IMR-90 (cell line): ENCODE data around the gene DCN. TPM values are rescaled to one million over a fixed set of nuclear protein-coding genes. Genes with fewer than 3 reads are reported as not detected.
A peak's percentile ranks its signal among the peaks of the same experiment; 100 is the strongest.

ENCODE experiments used
- ATAC-seq: fragments of 200-7000 bp; cut with Tn5 transposase; 2 replicates; pipeline ENCODE4 v1.9.1; 2020; ENCODE audit warnings: low read depth, mild to moderate bottlenecking, moderate library complexity
- BruUV-seq: library from RNA; stranded (reverse); fragments of 400-500 nt; replicated peaks from 2 replicates; lab custom pipeline; 2021; lab: Mats Ljungman, UMichigan
- CTCF ChIA-PET: fragments of 300-600 bp; formaldehyde crosslinking; extraction: SDS; loops from one replicate; lab custom pipeline; 2021; ENCODE audit warnings: antibody characterized with exemption; lab: Yijun Ruan, JAX
- POLR2A ChIA-PET: fragments of 300-600 bp; sonication (Branson Sonifier 250); formaldehyde crosslinking; loops from one replicate; lab custom pipeline; 2022; ENCODE audit warnings: antibody characterized with exemption; ENCODE audit not compliant: unreplicated experiment; lab: Charles Lee
- DNase-seq: peaks from one replicate; pipeline ENCODE4 v3.0.0; 2013
- H2AFZ ChIP-seq: replicated peaks from 2 replicates; pipeline ENCODE3; 2013; ENCODE audit warnings: low read length, mild to moderate bottlenecking; ENCODE audit not compliant: poor library complexity
- H2AK5ac ChIP-seq: 2 replicates; pipeline ENCODE4 v1.6.1; 2013; ENCODE audit warnings: low read depth, low read length, inconsistent platforms
- H2AK9ac ChIP-seq: replicated peaks from 2 replicates; pipeline ENCODE3; 2013; ENCODE audit warnings: mild to moderate bottlenecking, low read depth, low read length, moderate library complexity; ENCODE audit not compliant: poor library complexity
- H2BK120ac ChIP-seq: 2 replicates; pipeline ENCODE4 v1.6.1; 2013; ENCODE audit warnings: low read depth, low read length, inconsistent platforms
- H2BK15ac ChIP-seq: 3 replicates; pipeline ENCODE4 v1.6.1; 2013; ENCODE audit warnings: low read depth, low read length, inconsistent platforms
- H2BK20ac ChIP-seq: 2 replicates; pipeline ENCODE4 v1.6.1; 2013; ENCODE audit warnings: low read depth, mild to moderate bottlenecking, inconsistent platforms, low read length, moderate library complexity
- H2BK5ac ChIP-seq: 2 replicates; pipeline ENCODE4 v1.6.1; 2013; ENCODE audit warnings: mild to moderate bottlenecking, low read depth, low read length, inconsistent platforms; ENCODE audit not compliant: poor library complexity, severe bottlenecking
- H3K14ac ChIP-seq: replicated peaks from 2 replicates; pipeline ENCODE4 v1.6.1; 2013; ENCODE audit warnings: low read depth, low read length, inconsistent platforms
- H3K18ac ChIP-seq: 2 replicates; pipeline ENCODE4 v1.6.1; 2013; ENCODE audit warnings: low read depth, low read length, control low read depth
- H3K23ac ChIP-seq: 2 replicates; pipeline ENCODE4 v1.6.1; 2013; ENCODE audit warnings: low read depth, low read length, inconsistent platforms
- H3K27ac ChIP-seq: 2 replicates; pipeline ENCODE4 v1.5.1; 2013; ENCODE audit warnings: mild to moderate bottlenecking, control low read depth, low read length; ENCODE audit not compliant: insufficient read depth
- H3K27me3 ChIP-seq: 2 replicates; pipeline ENCODE4 v1.6.1; 2013; ENCODE audit warnings: low read length; ENCODE audit not compliant: control insufficient read depth, insufficient read depth
- H3K36me3 ChIP-seq: 2 replicates; pipeline ENCODE4 v1.6.1; 2013; ENCODE audit warnings: low read length, mixed read lengths; ENCODE audit not compliant: control insufficient read depth, insufficient read depth
- H3K4ac ChIP-seq: 2 replicates; pipeline ENCODE4 v1.6.1; 2013; ENCODE audit warnings: low read depth, low read length, inconsistent platforms
- H3K4me1 ChIP-seq: 2 replicates; pipeline ENCODE4 v1.6.1; 2013; ENCODE audit warnings: low read length, mixed read lengths; ENCODE audit not compliant: control insufficient read depth, insufficient read depth
- H3K4me2 ChIP-seq: 2 replicates; pipeline ENCODE4 v1.6.1; 2013; ENCODE audit warnings: low read depth, mild to moderate bottlenecking, control low read depth, low read length, moderate library complexity
- H3K4me3 ChIP-seq: 2 replicates; pipeline ENCODE4 v1.5.1; 2013; ENCODE audit warnings: low read depth, mild to moderate bottlenecking, control low read depth, low read length, moderate library complexity; ENCODE audit not compliant: insufficient read depth
- H3K56ac ChIP-seq: 2 replicates; pipeline ENCODE4 v1.6.1; 2013; ENCODE audit warnings: low read length, inconsistent platforms; ENCODE audit not compliant: insufficient read depth; ENCODE audit errors: extremely low read depth
- H3K79me1 ChIP-seq, 2 experiments: 2 replicates each; pipeline ENCODE4 v1.6.1; 2013; ENCODE audit warnings: low read length in 2 of 2, inconsistent platforms in 1 of 2, low read depth in 1 of 2
- H3K9ac ChIP-seq: 2 replicates; pipeline ENCODE4 v1.6.1; 2013; ENCODE audit warnings: low read depth, low read length, control low read depth
- H3K9me1 ChIP-seq: 2 replicates; pipeline ENCODE4 v1.6.1; 2013; ENCODE audit warnings: low read length, inconsistent platforms; ENCODE audit not compliant: insufficient read depth
- H3K9me3 ChIP-seq: 2 replicates; pipeline ENCODE4 v1.6.1; 2013; ENCODE audit warnings: low read length; ENCODE audit not compliant: control insufficient read depth, insufficient read depth
- H4K20me1 ChIP-seq: 2 replicates; pipeline ENCODE4 v1.6.1; 2013; ENCODE audit warnings: low read length, inconsistent platforms; ENCODE audit not compliant: insufficient read depth
- H4K5ac ChIP-seq: 2 replicates; pipeline ENCODE4 v1.6.1; 2013; ENCODE audit warnings: mild to moderate bottlenecking, low read depth, low read length, control low read depth
- H4K8ac ChIP-seq, 2 experiments: 2 replicates each; pipeline ENCODE4 v1.6.1; 2013; ENCODE audit warnings: low read depth in 2 of 2, low read length in 2 of 2, control low read depth in 1 of 2, inconsistent platforms in 1 of 2
- H4K91ac ChIP-seq: 2 replicates; pipeline ENCODE4 v1.6.1; 2013; ENCODE audit warnings: low read depth, low read length, inconsistent platforms; ENCODE audit not compliant: insufficient read depth
- BHLHE40 ChIP-seq: fragments of 150-350 bp; IDR thresholded peaks from 2 replicates; pipeline ENCODE4 v1.6.1; 2016; ENCODE audit warnings: mild to moderate bottlenecking, low read depth, low read length
- CEBPB ChIP-seq: IDR thresholded peaks from 2 replicates; pipeline ENCODE4 v1.6.1; 2012; ENCODE audit warnings: low read depth, low read length, improper control_type of control experiment
- FOS ChIP-seq: fragments of 150-350 bp; IDR thresholded peaks from 2 replicates; pipeline ENCODE4 v1.6.1; 2016; ENCODE audit warnings: low read depth, low read length
- POLR2A ChIP-seq: IDR thresholded peaks from 2 replicates; pipeline ENCODE4 v1.6.1; 2012; ENCODE audit warnings: mild to moderate bottlenecking, low read depth, low read length
- WGBS, 2 experiments: methylation state at CpG; one replicate each; pipeline versions ENCODE4 v1.1.5 to v1.1.7; 2013; ENCODE audit warnings: missing lambda C conversion rate in 2 of 2; ENCODE audit not compliant: insufficient read length in 1 of 2; ENCODE audit errors: extremely low coverage in 2 of 2; 5-methylcytosine and 5-hydroxymethylcytosine counted together
- dilution Hi-C: fragments of 300-500 bp; cut with HindIII; formaldehyde crosslinking; loops from one replicate; pipeline ENCODE4 v1.14.3; 2018; ENCODE audit warnings: low sequenced_read_pairs; ENCODE audit not compliant: unreplicated experiment
- in situ Hi-C: fragments of 300-500 bp; cut with MboI; formaldehyde crosslinking; loops from 3 replicates; pipeline ENCODE4 v1.14.3; 2019; ENCODE audit warnings: low sequenced_read_pairs, inconsistent platforms, mixed read lengths
- intact Hi-C: fragments of 100-400 bp; cut with micrococcal nuclease; formaldehyde crosslinking; loops from 2 replicates; pipeline ENCODE4 v1.10.0; 2022
- polyA plus RNA-seq, 3 experiments: library from polyadenylated mRNA; depleted of rRNA; stranded (reverse); fragments of >200 nt; gene quantifications; 2 replicates each; pipeline ENCODE4 v1.2.3, GENCODE V29; 2012; ENCODE audit warnings: low replicate concordance in 1 of 3
- total RNA-seq: library from RNA; depleted of rRNA; stranded (reverse); fragments of >200 nt; gene quantifications from 2 replicates; pipeline ENCODE4 v1.2.3, GENCODE V29; 2012
- TF ChIP-seq, protein P1 (sequence below): fragments of 150-350 bp; IDR thresholded peaks from 2 replicates; pipeline ENCODE4 v1.6.1; 2016; ENCODE audit warnings: low read depth, mild to moderate bottlenecking, low read length, moderate library complexity, borderline replicate concordance

The DCN gene
- total and polyA plus RNA-seq, 2 of the 4 experiments (the other 2 are of a cell fraction), result 241 to 965 TPM

GRCh38 chr12:91133871-91134270 is 48.7 kb downstream of the DCN start:
- DNase-seq, result peak; percentile 91
- H3K9me1 ChIP-seq, result peaks cover 6% of the 10 kb centered on the region
- peak overlapping the region; percentile 91 for H2BK5ac ChIP-seq
- peak overlapping the region; percentile 86; the same call in 1 of the 2 replicates for H3K23ac ChIP-seq
- no peak overlapping the region for H2AK9ac ChIP-seq
- H4K5ac ChIP-seq, result peak overlapping the region; percentile 95; the same call in 1 of the 2 replicates
- peak overlapping the region; percentile 99 for H2AK5ac ChIP-seq
- no peaks in the 10 kb centered on the region for H4K20me1 ChIP-seq
- H3K4me2 ChIP-seq, result peak overlapping the region; percentile 65; the same call in 1 of the 2 replicates
- no CpG with 5 or more reads among the region's 1 CpG for WGBS, 2 experiments
- H2AFZ ChIP-seq, result no peak overlapping the region
- dilution Hi-C loops, result no loop called here
- H2BK20ac ChIP-seq, result peak overlapping the region; percentile 96
- no peaks in the 10 kb centered on the region for H3K9me3 ChIP-seq
- H3K14ac ChIP-seq, result peak overlapping the region; percentile 93
- no peak overlapping the region for H3K4me3 ChIP-seq
- peaks cover 9% of the 10 kb centered on the region for H3K4me1 ChIP-seq
- H3K27ac ChIP-seq, result peak overlapping the region; percentile 83; the same call in 1 of the 2 replicates
- peak overlapping the region; percentile 98 for H3K18ac ChIP-seq
- peak overlapping the region; percentile 86 for H4K91ac ChIP-seq
- H3K56ac ChIP-seq, result peak overlapping the region; percentile 84; the same call in 1 of the 2 replicates
- H2BK120ac ChIP-seq, result peak overlapping the region; percentile 98
- peak overlapping the region; percentile 93 for H3K4ac ChIP-seq
- H2BK15ac ChIP-seq, result peak overlapping the region; percentile 99
- CTCF ChIA-PET, result no interaction called here
- no peaks in the 10 kb centered on the region for H3K36me3 ChIP-seq
- TF ChIP-seq CEBPB (peak; percentile 64), BHLHE40 (peak; percentile 36; the same call in 1 of the 2 replicates), FOS (peak; percentile 32; the same call in 1 of the 2 replicates), POLR2A (no peak)
- TF ChIP-seq, protein P1, sequence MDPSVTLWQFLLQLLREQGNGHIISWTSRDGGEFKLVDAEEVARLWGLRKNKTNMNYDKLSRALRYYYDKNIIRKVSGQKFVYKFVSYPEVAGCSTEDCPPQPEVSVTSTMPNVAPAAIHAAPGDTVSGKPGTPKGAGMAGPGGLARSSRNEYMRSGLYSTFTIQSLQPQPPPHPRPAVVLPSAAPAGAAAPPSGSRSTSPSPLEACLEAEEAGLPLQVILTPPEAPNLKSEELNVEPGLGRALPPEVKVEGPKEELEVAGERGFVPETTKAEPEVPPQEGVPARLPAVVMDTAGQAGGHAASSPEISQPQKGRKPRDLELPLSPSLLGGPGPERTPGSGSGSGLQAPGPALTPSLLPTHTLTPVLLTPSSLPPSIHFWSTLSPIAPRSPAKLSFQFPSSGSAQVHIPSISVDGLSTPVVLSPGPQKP, result no peak
- no TSS peak for BruUV-seq
- peak overlapping the region in 1 of 2 experiments; percentile 94; a peak in 2 of 4 replicates for H4K8ac ChIP-seq
- intact Hi-C loops, result no loop called here
- POLR2A ChIA-PET, result no interaction called here
- H3K9ac ChIP-seq, result peak overlapping the region; percentile 62; the same call in 1 of the 2 replicates
- peaks cover 0 to 4% of the 10 kb centered on the region in 2 experiments; a peak in 1 of 4 replicates for H3K79me1 ChIP-seq
- no peaks in the 10 kb centered on the region for H3K27me3 ChIP-seq
- ATAC-seq, result peak; percentile 89
- in situ Hi-C loops, result no loop called here
